WTC11 (cell line): ENCODE results near the gene PIWIL4. TPM values are rescaled to one million over a fixed set of nuclear protein-coding genes. Genes with fewer than 3 reads are reported as not detected.

ENCODE experiments used
- CREM ChIP-seq: sonication (generic); formaldehyde crosslinking; IDR thresholded peaks from 2 replicates; pipeline ENCODE4 v1.8.1; 2022; ENCODE audit warnings: mild to moderate bottlenecking, missing genetic modification reagents, moderate library complexity
- FOXK1 ChIP-seq: sonication (generic); formaldehyde crosslinking; IDR thresholded peaks from 2 replicates; pipeline ENCODE4 v1.8.0; 2022; ENCODE audit warnings: mild to moderate bottlenecking, moderate library complexity, missing genetic modification reagents
- FOXP1 ChIP-seq: sonication (generic); formaldehyde crosslinking; IDR thresholded peaks from 2 replicates; pipeline ENCODE4 v1.8.0; 2022; ENCODE audit warnings: missing genetic modification reagents, mild to moderate bottlenecking, moderate library complexity, borderline replicate concordance
- GABPB1 ChIP-seq: sonication (generic); formaldehyde crosslinking; IDR thresholded peaks from 2 replicates; pipeline ENCODE4 v1.8.1; 2023; ENCODE audit warnings: mild to moderate bottlenecking, missing genetic modification reagents
- IRF2 ChIP-seq: sonication (generic); formaldehyde crosslinking; IDR thresholded peaks from 2 replicates; pipeline ENCODE4 v1.8.0; 2022; ENCODE audit warnings: low read depth, missing genetic modification reagents, borderline replicate concordance
- KAT7 ChIP-seq: sonication (generic); formaldehyde crosslinking; IDR thresholded peaks from 2 replicates; pipeline ENCODE4 v1.8.1; 2023; ENCODE audit warnings: missing genetic modification reagents, mild to moderate bottlenecking, borderline replicate concordance
- MYBL2 ChIP-seq: sonication (generic); formaldehyde crosslinking; IDR thresholded peaks from 2 replicates; pipeline ENCODE4 v1.8.1; 2023; ENCODE audit warnings: mild to moderate bottlenecking, moderate library complexity, missing genetic modification reagents
- RELA ChIP-seq: sonication (generic); formaldehyde crosslinking; IDR thresholded peaks from 2 replicates; pipeline ENCODE4 v1.8.1; 2022; ENCODE audit warnings: missing genetic modification reagents, mild to moderate bottlenecking, borderline replicate concordance
- SMAD3 ChIP-seq: sonication (generic); formaldehyde crosslinking; IDR thresholded peaks from 2 replicates; pipeline ENCODE4 v1.8.0; 2022; ENCODE audit warnings: missing genetic modification reagents, mild to moderate bottlenecking, borderline replicate concordance
- TEAD1 ChIP-seq: sonication (generic); formaldehyde crosslinking; IDR thresholded peaks from 2 replicates; pipeline ENCODE4 v1.8.0; 2022; ENCODE audit warnings: mild to moderate bottlenecking, missing genetic modification reagents
- TEAD4 ChIP-seq: sonication (generic); formaldehyde crosslinking; IDR thresholded peaks from 2 replicates; pipeline ENCODE4 v1.8.0; 2022; ENCODE audit warnings: mild to moderate bottlenecking, missing genetic modification reagents
- ZNF138 ChIP-seq: sonication (generic); formaldehyde crosslinking; conservative IDR thresholded peaks from 2 replicates; pipeline ENCODE4 v1.8.1; 2022; ENCODE audit warnings: mild to moderate bottlenecking, moderate library complexity, missing genetic modification reagents
- ZNF423 ChIP-seq: fragments of 250-450 bp; sonication (Bioruptor Pico); IDR thresholded peaks from 2 replicates; pipeline ENCODE4 v2.1.2; 2022; ENCODE audit warnings: mild to moderate bottlenecking, moderate library complexity
- total RNA-seq: library from RNA; stranded (reverse); gene quantifications from 3 replicates; pipeline ENCODE4 v1.2.3, GENCODE V29; 2021
- TF ChIP-seq, protein P1 (sequence below): fragments of 250-450 bp; sonication (Bioruptor Pico); IDR thresholded peaks from 2 replicates; pipeline ENCODE4 v1.9.0; 2021; ENCODE audit warnings: mild to moderate bottlenecking, borderline replicate concordance
- TF ChIP-seq, protein P2 (sequence below): sonication (generic); formaldehyde crosslinking; IDR thresholded peaks from 2 replicates; pipeline ENCODE4 v1.8.0; 2023; ENCODE audit warnings: mild to moderate bottlenecking, missing genetic modification reagents
- TF ChIP-seq, protein P3 (sequence below): sonication (generic); formaldehyde crosslinking; IDR thresholded peaks from 2 replicates; pipeline ENCODE4 v1.8.0; 2022; ENCODE audit warnings: mild to moderate bottlenecking, missing genetic modification reagents
- TF ChIP-seq, protein P4 (sequence below): fragments of 250-450 bp; sonication (Bioruptor Pico); IDR thresholded peaks from 2 replicates; pipeline ENCODE4 v2.1.2; 2022; ENCODE audit warnings: mild to moderate bottlenecking, moderate library complexity
- TF ChIP-seq, protein P5 (sequence below): sonication (generic); formaldehyde crosslinking; IDR thresholded peaks from 2 replicates; pipeline ENCODE4 v1.8.1; 2023; ENCODE audit warnings: mild to moderate bottlenecking, missing genetic modification reagents, moderate library complexity
- TF ChIP-seq, protein P6 (sequence below): sonication (generic); formaldehyde crosslinking; IDR thresholded peaks from 2 replicates; pipeline ENCODE4 v1.8.0; 2022; ENCODE audit warnings: mild to moderate bottlenecking, missing genetic modification reagents
- TF ChIP-seq, protein P7 (sequence below): fragments of 250-450 bp; sonication (Bioruptor Pico); IDR thresholded peaks from 2 replicates; pipeline ENCODE4 v1.8.0; 2021; ENCODE audit warnings: mild to moderate bottlenecking
- TF ChIP-seq, protein P8 (sequence below): sonication (generic); formaldehyde crosslinking; IDR thresholded peaks from 2 replicates; pipeline ENCODE4 v1.8.1; 2022; ENCODE audit warnings: mild to moderate bottlenecking, moderate library complexity, missing genetic modification reagents

Gene PIWIL4
- total RNA-seq, 1 experiment from 2014 or later, result 0.33 TPM

DNA sequence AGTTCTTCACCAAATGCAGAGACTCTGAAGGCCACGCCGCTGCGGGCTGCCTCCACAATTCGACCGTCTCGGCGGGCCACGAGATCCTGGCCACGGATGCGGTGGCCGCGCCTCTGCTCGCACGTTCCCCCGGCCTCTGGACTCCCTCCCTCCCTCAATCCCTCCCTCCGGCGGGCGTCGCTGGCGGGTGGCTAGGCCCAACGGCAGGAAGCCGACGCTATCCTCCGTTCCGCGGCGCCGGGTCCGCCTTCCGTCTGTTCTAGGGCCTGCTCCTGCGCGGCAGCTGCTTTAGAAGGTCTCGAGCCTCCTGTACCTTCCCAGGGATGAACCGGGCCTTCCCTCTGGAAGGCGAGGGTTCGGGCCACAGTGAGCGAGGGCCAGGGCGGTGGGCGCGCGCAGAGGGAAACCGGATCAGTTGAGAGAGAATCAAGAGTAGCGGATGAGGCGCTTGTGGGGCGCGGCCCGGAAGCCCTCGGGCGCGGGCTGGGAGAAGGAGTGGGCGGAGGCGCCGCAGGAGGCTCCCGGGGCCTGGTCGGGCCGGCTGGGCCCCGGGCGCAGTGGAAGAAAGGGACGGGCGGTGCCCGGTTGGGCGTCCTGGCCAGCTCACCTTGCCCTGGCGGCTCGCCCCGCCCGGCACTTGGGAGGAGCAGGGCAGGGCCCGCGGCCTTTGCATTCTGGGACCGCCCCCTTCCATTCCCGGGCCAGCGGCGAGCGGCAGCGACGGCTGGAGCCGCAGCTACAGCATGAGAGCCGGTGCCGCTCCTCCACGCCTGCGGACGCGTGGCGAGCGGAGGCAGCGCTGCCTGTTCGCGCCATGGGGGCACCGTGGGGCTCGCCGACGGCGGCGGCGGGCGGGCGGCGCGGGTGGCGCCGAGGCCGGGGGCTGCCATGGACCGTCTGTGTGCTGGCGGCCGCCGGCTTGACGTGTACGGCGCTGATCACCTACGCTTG, 23.2 kb upstream of the PIWIL4 start, which contains the start of gene FUT4 (continued):
- TF ChIP-seq, protein P1, sequence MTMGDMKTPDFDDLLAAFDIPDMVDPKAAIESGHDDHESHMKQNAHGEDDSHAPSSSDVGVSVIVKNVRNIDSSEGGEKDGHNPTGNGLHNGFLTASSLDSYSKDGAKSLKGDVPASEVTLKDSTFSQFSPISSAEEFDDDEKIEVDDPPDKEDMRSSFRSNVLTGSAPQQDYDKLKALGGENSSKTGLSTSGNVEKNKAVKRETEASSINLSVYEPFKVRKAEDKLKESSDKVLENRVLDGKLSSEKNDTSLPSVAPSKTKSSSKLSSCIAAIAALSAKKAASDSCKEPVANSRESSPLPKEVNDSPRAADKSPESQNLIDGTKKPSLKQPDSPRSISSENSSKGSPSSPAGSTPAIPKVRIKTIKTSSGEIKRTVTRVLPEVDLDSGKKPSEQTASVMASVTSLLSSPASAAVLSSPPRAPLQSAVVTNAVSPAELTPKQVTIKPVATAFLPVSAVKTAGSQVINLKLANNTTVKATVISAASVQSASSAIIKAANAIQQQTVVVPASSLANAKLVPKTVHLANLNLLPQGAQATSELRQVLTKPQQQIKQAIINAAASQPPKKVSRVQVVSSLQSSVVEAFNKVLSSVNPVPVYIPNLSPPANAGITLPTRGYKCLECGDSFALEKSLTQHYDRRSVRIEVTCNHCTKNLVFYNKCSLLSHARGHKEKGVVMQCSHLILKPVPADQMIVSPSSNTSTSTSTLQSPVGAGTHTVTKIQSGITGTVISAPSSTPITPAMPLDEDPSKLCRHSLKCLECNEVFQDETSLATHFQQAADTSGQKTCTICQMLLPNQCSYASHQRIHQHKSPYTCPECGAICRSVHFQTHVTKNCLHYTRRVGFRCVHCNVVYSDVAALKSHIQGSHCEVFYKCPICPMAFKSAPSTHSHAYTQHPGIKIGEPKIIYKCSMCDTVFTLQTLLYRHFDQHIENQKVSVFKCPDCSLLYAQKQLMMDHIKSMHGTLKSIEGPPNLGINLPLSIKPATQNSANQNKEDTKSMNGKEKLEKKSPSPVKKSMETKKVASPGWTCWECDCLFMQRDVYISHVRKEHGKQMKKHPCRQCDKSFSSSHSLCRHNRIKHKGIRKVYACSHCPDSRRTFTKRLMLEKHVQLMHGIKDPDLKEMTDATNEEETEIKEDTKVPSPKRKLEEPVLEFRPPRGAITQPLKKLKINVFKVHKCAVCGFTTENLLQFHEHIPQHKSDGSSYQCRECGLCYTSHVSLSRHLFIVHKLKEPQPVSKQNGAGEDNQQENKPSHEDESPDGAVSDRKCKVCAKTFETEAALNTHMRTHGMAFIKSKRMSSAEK (CRISPR knock-in tag), result no peak
- peak; percentile 74; the same call in 1 of the 2 replicates for TF ChIP-seq CREM (CRISPR knock-in tag)
- TF ChIP-seq IRF2 (CRISPR knock-in tag), result peak; percentile 32; the same call in 1 of the 2 replicates
- TF ChIP-seq ZNF423, result peak; percentile 79
- TF ChIP-seq, protein P2, sequence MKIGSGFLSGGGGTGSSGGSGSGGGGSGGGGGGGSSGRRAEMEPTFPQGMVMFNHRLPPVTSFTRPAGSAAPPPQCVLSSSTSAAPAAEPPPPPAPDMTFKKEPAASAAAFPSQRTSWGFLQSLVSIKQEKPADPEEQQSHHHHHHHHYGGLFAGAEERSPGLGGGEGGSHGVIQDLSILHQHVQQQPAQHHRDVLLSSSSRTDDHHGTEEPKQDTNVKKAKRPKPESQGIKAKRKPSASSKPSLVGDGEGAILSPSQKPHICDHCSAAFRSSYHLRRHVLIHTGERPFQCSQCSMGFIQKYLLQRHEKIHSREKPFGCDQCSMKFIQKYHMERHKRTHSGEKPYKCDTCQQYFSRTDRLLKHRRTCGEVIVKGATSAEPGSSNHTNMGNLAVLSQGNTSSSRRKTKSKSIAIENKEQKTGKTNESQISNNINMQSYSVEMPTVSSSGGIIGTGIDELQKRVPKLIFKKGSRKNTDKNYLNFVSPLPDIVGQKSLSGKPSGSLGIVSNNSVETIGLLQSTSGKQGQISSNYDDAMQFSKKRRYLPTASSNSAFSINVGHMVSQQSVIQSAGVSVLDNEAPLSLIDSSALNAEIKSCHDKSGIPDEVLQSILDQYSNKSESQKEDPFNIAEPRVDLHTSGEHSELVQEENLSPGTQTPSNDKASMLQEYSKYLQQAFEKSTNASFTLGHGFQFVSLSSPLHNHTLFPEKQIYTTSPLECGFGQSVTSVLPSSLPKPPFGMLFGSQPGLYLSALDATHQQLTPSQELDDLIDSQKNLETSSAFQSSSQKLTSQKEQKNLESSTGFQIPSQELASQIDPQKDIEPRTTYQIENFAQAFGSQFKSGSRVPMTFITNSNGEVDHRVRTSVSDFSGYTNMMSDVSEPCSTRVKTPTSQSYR, result no peak
- TF ChIP-seq ZNF138 (CRISPR knock-in tag), result no peak; the same call in 1 of the 2 replicates
- TF ChIP-seq SMAD3 (CRISPR knock-in tag), result no peak
- 0 out of 2 replicates have a peak, but pooled peaks have one; percentile 4 for TF ChIP-seq RELA (CRISPR knock-in tag)
- no peak for TF ChIP-seq MYBL2 (CRISPR knock-in tag)
- TF ChIP-seq, protein P3, sequence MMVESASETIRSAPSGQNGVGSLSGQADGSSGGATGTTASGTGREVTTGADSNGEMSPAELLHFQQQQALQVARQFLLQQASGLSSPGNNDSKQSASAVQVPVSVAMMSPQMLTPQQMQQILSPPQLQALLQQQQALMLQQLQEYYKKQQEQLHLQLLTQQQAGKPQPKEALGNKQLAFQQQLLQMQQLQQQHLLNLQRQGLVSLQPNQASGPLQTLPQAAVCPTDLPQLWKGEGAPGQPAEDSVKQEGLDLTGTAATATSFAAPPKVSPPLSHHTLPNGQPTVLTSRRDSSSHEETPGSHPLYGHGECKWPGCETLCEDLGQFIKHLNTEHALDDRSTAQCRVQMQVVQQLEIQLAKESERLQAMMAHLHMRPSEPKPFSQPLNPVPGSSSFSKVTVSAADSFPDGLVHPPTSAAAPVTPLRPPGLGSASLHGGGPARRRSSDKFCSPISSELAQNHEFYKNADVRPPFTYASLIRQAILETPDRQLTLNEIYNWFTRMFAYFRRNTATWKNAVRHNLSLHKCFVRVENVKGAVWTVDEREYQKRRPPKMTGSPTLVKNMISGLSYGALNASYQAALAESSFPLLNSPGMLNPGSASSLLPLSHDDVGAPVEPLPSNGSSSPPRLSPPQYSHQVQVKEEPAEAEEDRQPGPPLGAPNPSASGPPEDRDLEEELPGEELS (CRISPR knock-in tag), result peak; percentile 77
- peak; percentile 84 for TF ChIP-seq TEAD1 (CRISPR knock-in tag)
- TF ChIP-seq, protein P4, sequence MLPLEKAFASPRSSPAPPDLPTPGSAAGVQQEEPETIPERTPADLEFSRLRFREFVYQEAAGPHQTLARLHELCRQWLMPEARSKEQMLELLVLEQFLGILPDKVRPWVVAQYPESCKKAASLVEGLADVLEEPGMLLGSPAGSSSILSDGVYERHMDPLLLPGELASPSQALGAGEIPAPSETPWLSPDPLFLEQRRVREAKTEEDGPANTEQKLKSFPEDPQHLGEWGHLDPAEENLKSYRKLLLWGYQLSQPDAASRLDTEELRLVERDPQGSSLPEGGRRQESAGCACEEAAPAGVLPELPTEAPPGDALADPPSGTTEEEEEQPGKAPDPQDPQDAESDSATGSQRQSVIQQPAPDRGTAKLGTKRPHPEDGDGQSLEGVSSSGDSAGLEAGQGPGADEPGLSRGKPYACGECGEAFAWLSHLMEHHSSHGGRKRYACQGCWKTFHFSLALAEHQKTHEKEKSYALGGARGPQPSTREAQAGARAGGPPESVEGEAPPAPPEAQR, result no peak
- TF ChIP-seq, protein P5, sequence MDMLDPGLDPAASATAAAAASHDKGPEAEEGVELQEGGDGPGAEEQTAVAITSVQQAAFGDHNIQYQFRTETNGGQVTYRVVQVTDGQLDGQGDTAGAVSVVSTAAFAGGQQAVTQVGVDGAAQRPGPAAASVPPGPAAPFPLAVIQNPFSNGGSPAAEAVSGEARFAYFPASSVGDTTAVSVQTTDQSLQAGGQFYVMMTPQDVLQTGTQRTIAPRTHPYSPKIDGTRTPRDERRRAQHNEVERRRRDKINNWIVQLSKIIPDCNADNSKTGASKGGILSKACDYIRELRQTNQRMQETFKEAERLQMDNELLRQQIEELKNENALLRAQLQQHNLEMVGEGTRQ (CRISPR knock-in tag), result no peak
- TF ChIP-seq KAT7 (CRISPR knock-in tag), result peak; percentile 44; the same call in 1 of the 2 replicates
- 0 out of 2 replicates have a peak, but pooled peaks have one; percentile 24 for TF ChIP-seq FOXK1
- TF ChIP-seq, protein P6, sequence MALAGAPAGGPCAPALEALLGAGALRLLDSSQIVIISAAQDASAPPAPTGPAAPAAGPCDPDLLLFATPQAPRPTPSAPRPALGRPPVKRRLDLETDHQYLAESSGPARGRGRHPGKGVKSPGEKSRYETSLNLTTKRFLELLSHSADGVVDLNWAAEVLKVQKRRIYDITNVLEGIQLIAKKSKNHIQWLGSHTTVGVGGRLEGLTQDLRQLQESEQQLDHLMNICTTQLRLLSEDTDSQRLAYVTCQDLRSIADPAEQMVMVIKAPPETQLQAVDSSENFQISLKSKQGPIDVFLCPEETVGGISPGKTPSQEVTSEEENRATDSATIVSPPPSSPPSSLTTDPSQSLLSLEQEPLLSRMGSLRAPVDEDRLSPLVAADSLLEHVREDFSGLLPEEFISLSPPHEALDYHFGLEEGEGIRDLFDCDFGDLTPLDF, result peak; percentile 20; the same call in 1 of the 2 replicates
- TF ChIP-seq GABPB1, result no peak
- 0 out of 2 replicates have a peak, but pooled peaks have one; percentile 15 for TF ChIP-seq TEAD4 (CRISPR knock-in tag)
- TF ChIP-seq FOXP1 (CRISPR knock-in tag), result 0 out of 2 replicates have a peak, but pooled peaks have one; percentile 9
- TF ChIP-seq, protein P7, sequence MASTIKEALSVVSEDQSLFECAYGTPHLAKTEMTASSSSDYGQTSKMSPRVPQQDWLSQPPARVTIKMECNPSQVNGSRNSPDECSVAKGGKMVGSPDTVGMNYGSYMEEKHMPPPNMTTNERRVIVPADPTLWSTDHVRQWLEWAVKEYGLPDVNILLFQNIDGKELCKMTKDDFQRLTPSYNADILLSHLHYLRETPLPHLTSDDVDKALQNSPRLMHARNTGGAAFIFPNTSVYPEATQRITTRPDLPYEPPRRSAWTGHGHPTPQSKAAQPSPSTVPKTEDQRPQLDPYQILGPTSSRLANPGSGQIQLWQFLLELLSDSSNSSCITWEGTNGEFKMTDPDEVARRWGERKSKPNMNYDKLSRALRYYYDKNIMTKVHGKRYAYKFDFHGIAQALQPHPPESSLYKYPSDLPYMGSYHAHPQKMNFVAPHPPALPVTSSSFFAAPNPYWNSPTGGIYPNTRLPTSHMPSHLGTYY (CRISPR knock-in tag), result no peak
- TF ChIP-seq, protein P8, sequence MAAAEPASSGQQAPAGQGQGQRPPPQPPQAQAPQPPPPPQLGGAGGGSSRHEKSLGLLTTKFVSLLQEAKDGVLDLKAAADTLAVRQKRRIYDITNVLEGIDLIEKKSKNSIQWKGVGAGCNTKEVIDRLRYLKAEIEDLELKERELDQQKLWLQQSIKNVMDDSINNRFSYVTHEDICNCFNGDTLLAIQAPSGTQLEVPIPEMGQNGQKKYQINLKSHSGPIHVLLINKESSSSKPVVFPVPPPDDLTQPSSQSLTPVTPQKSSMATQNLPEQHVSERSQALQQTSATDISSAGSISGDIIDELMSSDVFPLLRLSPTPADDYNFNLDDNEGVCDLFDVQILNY (CRISPR knock-in tag), result no peak; the same call in 1 of the 2 replicates
